Measurements from ENCODE around the gene GFOD2. TPM values are rescaled to one million over a fixed set of nuclear protein-coding genes. Genes with fewer than 3 reads are reported as not detected.

GFOD2 gene
- total RNA-seq, 1 donor from 2014 or later = 32.4 TPM

GRCh38 chr16:67714522-67714921 is 4.6 kb downstream of the GFOD2 start:
- H3K27ac ChIP-seq (ENCODE audit: low read depth, low read length) = no peak overlapping the region
- H3K27me3 ChIP-seq (ENCODE audit: insufficient read depth, low read length) = no peaks in the 10 kb centered on the region
- TF ChIP-seq, protein P1, sequence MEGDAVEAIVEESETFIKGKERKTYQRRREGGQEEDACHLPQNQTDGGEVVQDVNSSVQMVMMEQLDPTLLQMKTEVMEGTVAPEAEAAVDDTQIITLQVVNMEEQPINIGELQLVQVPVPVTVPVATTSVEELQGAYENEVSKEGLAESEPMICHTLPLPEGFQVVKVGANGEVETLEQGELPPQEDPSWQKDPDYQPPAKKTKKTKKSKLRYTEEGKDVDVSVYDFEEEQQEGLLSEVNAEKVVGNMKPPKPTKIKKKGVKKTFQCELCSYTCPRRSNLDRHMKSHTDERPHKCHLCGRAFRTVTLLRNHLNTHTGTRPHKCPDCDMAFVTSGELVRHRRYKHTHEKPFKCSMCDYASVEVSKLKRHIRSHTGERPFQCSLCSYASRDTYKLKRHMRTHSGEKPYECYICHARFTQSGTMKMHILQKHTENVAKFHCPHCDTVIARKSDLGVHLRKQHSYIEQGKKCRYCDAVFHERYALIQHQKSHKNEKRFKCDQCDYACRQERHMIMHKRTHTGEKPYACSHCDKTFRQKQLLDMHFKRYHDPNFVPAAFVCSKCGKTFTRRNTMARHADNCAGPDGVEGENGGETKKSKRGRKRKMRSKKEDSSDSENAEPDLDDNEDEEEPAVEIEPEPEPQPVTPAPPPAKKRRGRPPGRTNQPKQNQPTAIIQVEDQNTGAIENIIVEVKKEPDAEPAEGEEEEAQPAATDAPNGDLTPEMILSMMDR (IDR thresholded peaks at IDR 0.05; ENCODE audit: insufficient read depth, low read depth, low read length) = no peak
- TF ChIP-seq EZH2 (IDR thresholded peaks at IDR 0.05; ENCODE audit: insufficient read depth, low read length) = no peak
- Mint-ChIP-seq H3K4me3 (ENCODE audit: unreplicated experiment) (no peak overlapping the region), H3K4me1 (ENCODE audit: low read depth, unreplicated experiment) (peaks cover 6% of the 10 kb centered on the region), H3K9me3 (ENCODE audit: unreplicated experiment) (no peaks in the 10 kb centered on the region), H3K27me3 (ENCODE audit: low read depth, unreplicated experiment) (no peaks in the 10 kb centered on the region), H3K36me3 (ENCODE audit: low read depth, unreplicated experiment) (peaks cover 11% of the 10 kb centered on the region), H3K27ac (ENCODE audit: unreplicated experiment) (no peak overlapping the region)
- H3K4me3 ChIP-seq (ENCODE audit: insufficient read depth, low read depth, low read length) = no peak overlapping the region
- FAIRE-seq = no peak
- peaks cover 77% of the 10 kb centered on the region for H3K79me2 ChIP-seq (ENCODE audit: insufficient read depth, low read length)
- peaks cover 59% of the 10 kb centered on the region for H4K20me1 ChIP-seq (ENCODE audit: insufficient read depth, low read length)
- H2AFZ ChIP-seq (ENCODE audit: low read depth, low read length) = no peak overlapping the region
- H3K4me1 ChIP-seq (ENCODE audit: insufficient read depth, low read length) = peaks cover 8% of the 10 kb centered on the region
- peaks cover 2% of the 10 kb centered on the region for H3K36me3 ChIP-seq (ENCODE audit: insufficient read depth, low read length)
- H3K9me3 ChIP-seq (ENCODE audit: insufficient read depth, low read depth, low read length) = no peaks in the 10 kb centered on the region
- H3K9ac ChIP-seq (ENCODE audit: low read length) = no peak overlapping the region
- no peak for DNase-seq (ENCODE audit: low read depth)
- H3K4me2 ChIP-seq (ENCODE audit: low read length) = no peak overlapping the region

- H3K4me2 ChIP-seq (ENCODE audit: low read length) = no peak overlapping the region
- no peak overlapping the region for H3K4me3 ChIP-seq (ENCODE audit: insufficient read depth, low read depth, low read length)
- H3K36me3 Mint-ChIP-seq (ENCODE audit: low read depth, unreplicated experiment) = peaks cover 11% of the 10 kb centered on the region
- H3K4me1 Mint-ChIP-seq (ENCODE audit: low read depth, unreplicated experiment) = peaks cover 6% of the 10 kb centered on the region
- no peak overlapping the region for H3K27ac ChIP-seq (ENCODE audit: low read depth, low read length)
- H3K9me3 Mint-ChIP-seq (ENCODE audit: unreplicated experiment) = no peaks in the 10 kb centered on the region
- peaks cover 82% of the 10 kb centered on the region for H3K79me2 ChIP-seq (ENCODE audit: insufficient read depth, low read length)
- peaks cover 6% of the 10 kb centered on the region for H3K4me1 ChIP-seq (ENCODE audit: insufficient read depth, low read length)
- DNase-seq (ENCODE audit: low read depth) (no peak), FAIRE-seq (no peak)
- peaks cover 2% of the 10 kb centered on the region for H3K36me3 ChIP-seq (ENCODE audit: insufficient read depth, low read length)
- no peaks in the 10 kb centered on the region for H3K27me3 Mint-ChIP-seq (ENCODE audit: low read depth, unreplicated experiment)
- no peaks in the 10 kb centered on the region for H3K9me3 ChIP-seq (ENCODE audit: insufficient read depth, low read depth, low read length)
- no peak overlapping the region for H3K27ac Mint-ChIP-seq (ENCODE audit: unreplicated experiment)
- no peaks in the 10 kb centered on the region for H3K27me3 ChIP-seq (ENCODE audit: insufficient read depth, low read length)
- H3K4me3 Mint-ChIP-seq (ENCODE audit: unreplicated experiment) = no peak overlapping the region
- H4K20me1 ChIP-seq (ENCODE audit: insufficient read depth, low read length) = peaks cover 65% of the 10 kb centered on the region
- TF ChIP-seq, protein P1 (IDR thresholded peaks at IDR 0.05; ENCODE audit: insufficient read depth, low read depth, low read length) = no peak
- no peak for TF ChIP-seq EZH2 (IDR thresholded peaks at IDR 0.05; ENCODE audit: insufficient read depth, low read length)
- no peak overlapping the region for H2AFZ ChIP-seq (ENCODE audit: low read depth, low read length)
- H3K9ac ChIP-seq (ENCODE audit: low read length) = no peak overlapping the region
These were observed 5.4 kb downstream of the GFOD2 start for GRCh38 chr16:67713647-67714273.

GRCh38 chr16:67710607-67711006 is 8.5 kb downstream of the GFOD2 start:
- Histone ChIP-seq H3K4me3 (ENCODE audit: insufficient read depth, low read depth, low read length) (no peak overlapping the region), H3K4me1 (ENCODE audit: insufficient read depth, low read length) (no peaks in the 10 kb centered on the region), H3K36me3 (ENCODE audit: insufficient read depth, low read length) (peaks cover 2% of the 10 kb centered on the region), H3K4me2 (ENCODE audit: low read length) (no peak overlapping the region), H4K20me1 (ENCODE audit: insufficient read depth, low read length) (peaks cover 60% of the 10 kb centered on the region), H3K27ac (ENCODE audit: low read depth, low read length) (no peak overlapping the region), H3K79me2 (ENCODE audit: insufficient read depth, low read length) (peaks cover 69% of the 10 kb centered on the region), H3K27me3 (ENCODE audit: insufficient read depth, low read length) (no peaks in the 10 kb centered on the region), H3K9ac (ENCODE audit: low read length) (no peak overlapping the region), H2AFZ (ENCODE audit: low read depth, low read length) (no peak overlapping the region), H3K9me3 (ENCODE audit: insufficient read depth, low read depth, low read length) (no peaks in the 10 kb centered on the region)
- Mint-ChIP-seq H3K36me3 (ENCODE audit: low read depth, unreplicated experiment) (peaks cover 6% of the 10 kb centered on the region), H3K27me3 (ENCODE audit: low read depth, unreplicated experiment) (no peaks in the 10 kb centered on the region), H3K4me1 (ENCODE audit: low read depth, unreplicated experiment) (peaks cover 2% of the 10 kb centered on the region), H3K9me3 (ENCODE audit: unreplicated experiment) (no peaks in the 10 kb centered on the region), H3K4me3 (ENCODE audit: unreplicated experiment) (no peak overlapping the region), H3K27ac (ENCODE audit: unreplicated experiment) (no peak overlapping the region)
- no peak for FAIRE-seq
- TF ChIP-seq, protein P1 (IDR thresholded peaks at IDR 0.05; ENCODE audit: insufficient read depth, low read depth, low read length) = no peak
- no peak for DNase-seq (ENCODE audit: low read depth)

Data from astrocyte (in vitro differentiated cells and primary cell).